Smooth muscle cell (in vitro differentiated cells): ENCODE data around the gene LY6G5C. TPM values are rescaled to one million over a fixed set of nuclear protein-coding genes. Genes with fewer than 3 reads are reported as not detected.

Experiments
- DNase-seq: peaks from one replicate; lab custom pipeline; 2025; ENCODE audit not compliant: unreplicated experiment; lab: John Stamatoyannopoulos, UW
- H2AFZ ChIP-seq: fragments of 200-600 bp; sonication (generic); 2 replicates; pipeline ENCODE4 v1.6.0; 2016; ENCODE audit warnings: antibody characterized with exemption, low read depth, mild to moderate bottlenecking
- H3F3A ChIP-seq: fragments of 200-600 bp; sonication (generic); 2 replicates; pipeline ENCODE4 v1.6.0; 2017; ENCODE audit warnings: antibody characterized with exemption, low read depth
- H3K27ac ChIP-seq: fragments of 200-600 bp; sonication (generic); 2 replicates; pipeline ENCODE4 v1.5.1; 2016; ENCODE audit warnings: low read depth, mild to moderate bottlenecking
- H3K27me3 ChIP-seq: fragments of 200-600 bp; sonication (generic); 2 replicates; pipeline ENCODE4 v1.6.1; 2016; ENCODE audit warnings: low read depth, mild to moderate bottlenecking
- H3K36me3 ChIP-seq: fragments of 200-600 bp; sonication (generic); 2 replicates; pipeline ENCODE4 v1.5.1; 2016; ENCODE audit warnings: low read depth
- H3K4me1 ChIP-seq: fragments of 200-600 bp; sonication (generic); 2 replicates; pipeline ENCODE4 v1.5.1; 2016; ENCODE audit warnings: low read depth
- H3K4me2 ChIP-seq: fragments of 200-600 bp; sonication (generic); 2 replicates; pipeline ENCODE4 v1.6.0; 2016; ENCODE audit warnings: mild to moderate bottlenecking
- H3K4me3 ChIP-seq: fragments of 200-600 bp; sonication (generic); 2 replicates; pipeline ENCODE4 v1.5.1; 2016; ENCODE audit warnings: mild to moderate bottlenecking
- H3K79me2 ChIP-seq: fragments of 200-600 bp; sonication (generic); 2 replicates; pipeline ENCODE4 v1.6.0; 2016; ENCODE audit warnings: low read depth, mild to moderate bottlenecking
- H3K9ac ChIP-seq: fragments of 200-600 bp; sonication (generic); 2 replicates; pipeline ENCODE4 v1.6.0; 2016; ENCODE audit warnings: low read depth
- H3K9me3 ChIP-seq: fragments of 200-600 bp; sonication (generic); replicated peaks from 2 replicates; pipeline ENCODE4 v1.5.1; 2016; ENCODE audit warnings: low read depth
- H4K20me1 ChIP-seq: fragments of 200-600 bp; sonication (generic); 2 replicates; pipeline ENCODE4 v1.6.0; 2016; ENCODE audit warnings: low read depth
- WGBS: methylation state at CpG from one replicate; pipeline ENCODE4 v1.1.7; 2016; ENCODE audit warnings: low lambda C conversion rate; 5-methylcytosine and 5-hydroxymethylcytosine counted together
- polyA plus RNA-seq: library from polyadenylated mRNA; unstranded; fragments of >200 nt; fragmentation: Nextera tagmentation; extraction: Ambion mirVana; gene quantifications from 2 replicates; pipeline ENCODE4 v1.2.1, GENCODE V29; 2016
- total RNA-seq: library from RNA; depleted of rRNA; stranded (reverse); fragments of >200 nt; gene quantifications from 2 replicates; pipeline ENCODE4 v1.2.3, GENCODE V29; 2014
- TF ChIP-seq, protein P1 (sequence below): fragments of 200-600 bp; sonication (generic); IDR thresholded peaks from 2 replicates; pipeline ENCODE4 v1.5.1; 2017; ENCODE audit warnings: borderline replicate concordance, mild to moderate bottlenecking, antibody characterized with exemption; ENCODE audit not compliant: insufficient read depth, poor library complexity, severe bottlenecking

The LY6G5C gene
- total and polyA plus RNA-seq, 2 experiments from 2014 or later, result 0.67 to 3.8 TPM

DNA sequence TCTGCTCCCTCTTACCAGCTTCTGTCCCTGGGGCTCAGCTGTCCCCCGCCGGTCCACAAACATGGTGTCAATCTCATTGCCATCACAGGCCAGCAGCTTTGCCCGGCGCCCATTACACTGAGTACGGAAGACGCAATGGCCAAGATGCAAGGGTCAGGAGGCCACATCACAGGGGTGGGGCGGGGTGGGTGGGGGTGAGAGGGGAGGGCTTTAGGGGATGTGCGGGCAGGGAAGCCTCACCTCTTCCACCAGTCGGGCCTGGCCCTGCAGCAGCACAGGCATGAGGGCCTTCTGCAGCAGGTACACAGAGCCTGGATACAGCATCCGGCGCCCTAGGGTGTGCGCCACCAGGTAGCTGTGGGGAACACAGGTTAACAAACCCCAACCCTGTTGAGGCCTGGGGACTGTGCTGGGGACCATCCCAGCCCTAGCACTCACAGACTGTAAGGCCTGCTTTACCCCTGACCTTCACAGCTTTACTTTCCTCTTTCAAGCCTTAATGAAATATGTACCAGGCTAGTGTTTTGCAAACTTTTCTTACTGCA is 10.8 kb upstream of the LY6G5C start:
- 96% methylated on average over 12 of the region's 12 CpGs for WGBS
- Histone ChIP-seq H3K79me2 (no peaks in the 10 kb centered on the region), H3K4me3 (no peak overlapping the region), H3K4me2 (no peak overlapping the region), H3K36me3 (no peaks in the 10 kb centered on the region), H3K9me3 (no peaks in the 10 kb centered on the region), H3K9ac (no peak overlapping the region), H3K27ac (no peak overlapping the region), H3F3A (no peaks in the 10 kb centered on the region), H3K4me1 (no peaks in the 10 kb centered on the region), H4K20me1 (no peaks in the 10 kb centered on the region), H3K27me3 (no peaks in the 10 kb centered on the region), H2AFZ (no peak overlapping the region)
- TF ChIP-seq, protein P1, sequence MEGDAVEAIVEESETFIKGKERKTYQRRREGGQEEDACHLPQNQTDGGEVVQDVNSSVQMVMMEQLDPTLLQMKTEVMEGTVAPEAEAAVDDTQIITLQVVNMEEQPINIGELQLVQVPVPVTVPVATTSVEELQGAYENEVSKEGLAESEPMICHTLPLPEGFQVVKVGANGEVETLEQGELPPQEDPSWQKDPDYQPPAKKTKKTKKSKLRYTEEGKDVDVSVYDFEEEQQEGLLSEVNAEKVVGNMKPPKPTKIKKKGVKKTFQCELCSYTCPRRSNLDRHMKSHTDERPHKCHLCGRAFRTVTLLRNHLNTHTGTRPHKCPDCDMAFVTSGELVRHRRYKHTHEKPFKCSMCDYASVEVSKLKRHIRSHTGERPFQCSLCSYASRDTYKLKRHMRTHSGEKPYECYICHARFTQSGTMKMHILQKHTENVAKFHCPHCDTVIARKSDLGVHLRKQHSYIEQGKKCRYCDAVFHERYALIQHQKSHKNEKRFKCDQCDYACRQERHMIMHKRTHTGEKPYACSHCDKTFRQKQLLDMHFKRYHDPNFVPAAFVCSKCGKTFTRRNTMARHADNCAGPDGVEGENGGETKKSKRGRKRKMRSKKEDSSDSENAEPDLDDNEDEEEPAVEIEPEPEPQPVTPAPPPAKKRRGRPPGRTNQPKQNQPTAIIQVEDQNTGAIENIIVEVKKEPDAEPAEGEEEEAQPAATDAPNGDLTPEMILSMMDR, result no peak
- DNase-seq, result no peak

DNA sequence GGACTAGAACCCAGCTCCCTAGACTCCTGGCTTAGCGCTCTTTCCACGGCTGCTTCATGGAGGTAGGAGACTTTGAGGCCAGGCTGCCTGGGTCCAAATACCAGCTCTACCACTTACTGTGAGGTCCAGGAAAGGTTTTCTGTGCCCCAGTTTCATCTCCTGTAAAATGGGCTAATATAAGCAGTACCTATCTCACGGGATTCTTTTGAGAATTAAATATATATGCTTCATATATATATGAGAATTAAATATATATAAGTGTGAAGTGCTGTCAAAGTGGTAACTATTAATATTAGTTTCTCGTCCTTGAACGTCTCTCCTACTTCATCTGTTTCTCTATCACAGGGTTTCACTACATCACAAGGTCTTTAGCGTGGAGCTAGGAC is 10.2 kb upstream of the LY6G5C start:
- TF ChIP-seq, protein P1, result no peak
- Histone ChIP-seq H2AFZ (no peak overlapping the region), H3K4me3 (no peak overlapping the region), H3K36me3 (no peaks in the 10 kb centered on the region), H3K4me2 (no peak overlapping the region), H3K27me3 (no peaks in the 10 kb centered on the region), H3K4me1 (no peaks in the 10 kb centered on the region), H3K9me3 (no peaks in the 10 kb centered on the region), H3F3A (no peaks in the 10 kb centered on the region), H4K20me1 (no peaks in the 10 kb centered on the region), H3K79me2 (no peaks in the 10 kb centered on the region), H3K9ac (no peak overlapping the region), H3K27ac (no peak overlapping the region)
- 94% methylated on average over 6 of the region's 6 CpGs for WGBS
- no peak for DNase-seq

DNA sequence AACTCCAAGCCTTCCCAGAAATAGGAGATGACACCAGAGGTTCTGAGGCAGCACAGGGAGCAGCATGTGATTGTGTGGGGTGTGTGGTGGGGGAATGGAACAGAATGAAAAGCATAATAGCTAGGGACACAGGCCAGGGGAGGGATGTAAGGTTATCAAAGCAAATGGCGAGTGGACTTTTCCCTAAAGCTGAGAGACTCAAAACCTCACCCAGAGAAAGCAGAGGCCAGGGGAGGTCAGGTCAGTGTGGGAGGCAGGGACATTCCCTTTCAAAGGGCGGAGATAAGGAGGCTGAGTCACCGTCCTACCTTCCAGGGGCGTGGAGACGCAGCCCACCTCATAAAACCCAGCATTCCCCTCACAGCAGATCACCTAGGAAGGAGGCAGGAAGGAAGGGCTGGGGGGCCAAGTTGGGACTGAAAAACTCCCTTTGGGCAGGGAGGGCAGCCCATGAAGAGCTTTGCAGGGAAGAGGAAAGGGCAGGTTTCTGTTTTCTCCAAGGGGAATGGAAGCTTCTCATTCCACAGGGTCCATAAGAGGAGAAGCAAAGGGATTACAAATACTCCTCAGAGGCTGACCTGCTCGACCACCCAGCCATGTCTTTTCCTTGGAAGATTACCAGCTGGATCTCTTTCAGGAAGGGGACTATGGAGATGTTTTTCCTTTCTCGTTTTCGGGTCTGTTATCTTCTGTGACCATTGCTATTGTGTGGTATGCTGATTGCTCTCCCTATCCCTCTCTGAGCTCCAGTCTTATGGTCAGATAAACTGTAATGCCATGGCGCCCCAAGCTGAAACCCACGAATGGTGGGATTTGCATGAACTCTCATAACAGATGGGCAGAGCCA is 9.6 kb upstream of the LY6G5C start:
- TF ChIP-seq, protein P1, result no peak

More for the DNA sequence above, 9.6 kb upstream of the LY6G5C start:
- Histone ChIP-seq H3K9ac (no peak overlapping the region), H3K4me2 (no peak overlapping the region), H3K27ac (no peak overlapping the region), H3K4me1 (no peaks in the 10 kb centered on the region), H2AFZ (no peak overlapping the region), H4K20me1 (no peaks in the 10 kb centered on the region), H3F3A (no peaks in the 10 kb centered on the region), H3K36me3 (no peaks in the 10 kb centered on the region), H3K27me3 (no peaks in the 10 kb centered on the region), H3K4me3 (no peak overlapping the region), H3K79me2 (no peaks in the 10 kb centered on the region), H3K9me3 (no peaks in the 10 kb centered on the region)
- WGBS, result 58% methylated on average over 10 of the region's 10 CpGs
- no peak for DNase-seq
